IMR-90 (cell line): ENCODE results near the gene B3GNT9. TPM values are rescaled to one million over a fixed set of nuclear protein-coding genes. Genes with fewer than 3 reads are reported as not detected.

Experiments used
- ATAC-seq: fragments of 200-7000 bp; cut with Tn5 transposase; 2 replicates; pipeline ENCODE4 v1.9.1; 2020; ENCODE audit warnings: low read depth, mild to moderate bottlenecking, moderate library complexity
- BruUV-seq: library from RNA; stranded (reverse); fragments of 400-500 nt; replicated peaks from 2 replicates; lab custom pipeline; 2021; lab: Mats Ljungman, UMichigan
- CTCF ChIA-PET: fragments of 300-600 bp; formaldehyde crosslinking; extraction: SDS; loops from one replicate; lab custom pipeline; 2021; ENCODE audit warnings: antibody characterized with exemption; lab: Yijun Ruan, JAX
- POLR2A ChIA-PET: fragments of 300-600 bp; sonication (Branson Sonifier 250); formaldehyde crosslinking; loops from one replicate; lab custom pipeline; 2022; ENCODE audit warnings: antibody characterized with exemption; ENCODE audit not compliant: unreplicated experiment; lab: Charles Lee
- DNase-seq: peaks from one replicate; pipeline ENCODE4 v3.0.0; 2013
- H2AFZ ChIP-seq: replicated peaks from 2 replicates; pipeline ENCODE3; 2013; ENCODE audit warnings: low read length, mild to moderate bottlenecking; ENCODE audit not compliant: poor library complexity
- H2AK5ac ChIP-seq: 2 replicates; pipeline ENCODE4 v1.6.1; 2013; ENCODE audit warnings: low read depth, low read length, inconsistent platforms
- H2AK9ac ChIP-seq: replicated peaks from 2 replicates; pipeline ENCODE3; 2013; ENCODE audit warnings: mild to moderate bottlenecking, low read depth, low read length, moderate library complexity; ENCODE audit not compliant: poor library complexity
- H2BK120ac ChIP-seq: 2 replicates; pipeline ENCODE4 v1.6.1; 2013; ENCODE audit warnings: low read depth, low read length, inconsistent platforms
- H2BK15ac ChIP-seq: 3 replicates; pipeline ENCODE4 v1.6.1; 2013; ENCODE audit warnings: low read depth, low read length, inconsistent platforms
- H2BK20ac ChIP-seq: 2 replicates; pipeline ENCODE4 v1.6.1; 2013; ENCODE audit warnings: low read depth, mild to moderate bottlenecking, inconsistent platforms, low read length, moderate library complexity
- H2BK5ac ChIP-seq: 2 replicates; pipeline ENCODE4 v1.6.1; 2013; ENCODE audit warnings: mild to moderate bottlenecking, low read depth, low read length, inconsistent platforms; ENCODE audit not compliant: poor library complexity, severe bottlenecking
- H3K14ac ChIP-seq: replicated peaks from 2 replicates; pipeline ENCODE4 v1.6.1; 2013; ENCODE audit warnings: low read depth, low read length, inconsistent platforms
- H3K18ac ChIP-seq: 2 replicates; pipeline ENCODE4 v1.6.1; 2013; ENCODE audit warnings: low read depth, low read length, control low read depth
- H3K23ac ChIP-seq: 2 replicates; pipeline ENCODE4 v1.6.1; 2013; ENCODE audit warnings: low read depth, low read length, inconsistent platforms
- H3K27ac ChIP-seq: 2 replicates; pipeline ENCODE4 v1.5.1; 2013; ENCODE audit warnings: mild to moderate bottlenecking, control low read depth, low read length; ENCODE audit not compliant: insufficient read depth
- H3K27me3 ChIP-seq: 2 replicates; pipeline ENCODE4 v1.6.1; 2013; ENCODE audit warnings: low read length; ENCODE audit not compliant: control insufficient read depth, insufficient read depth
- H3K36me3 ChIP-seq: 2 replicates; pipeline ENCODE4 v1.6.1; 2013; ENCODE audit warnings: low read length, mixed read lengths; ENCODE audit not compliant: control insufficient read depth, insufficient read depth
- H3K4ac ChIP-seq: 2 replicates; pipeline ENCODE4 v1.6.1; 2013; ENCODE audit warnings: low read depth, low read length, inconsistent platforms
- H3K4me1 ChIP-seq: 2 replicates; pipeline ENCODE4 v1.6.1; 2013; ENCODE audit warnings: low read length, mixed read lengths; ENCODE audit not compliant: control insufficient read depth, insufficient read depth
- H3K4me2 ChIP-seq: 2 replicates; pipeline ENCODE4 v1.6.1; 2013; ENCODE audit warnings: low read depth, mild to moderate bottlenecking, control low read depth, low read length, moderate library complexity
- H3K4me3 ChIP-seq: 2 replicates; pipeline ENCODE4 v1.5.1; 2013; ENCODE audit warnings: low read depth, mild to moderate bottlenecking, control low read depth, low read length, moderate library complexity; ENCODE audit not compliant: insufficient read depth
- H3K56ac ChIP-seq: 2 replicates; pipeline ENCODE4 v1.6.1; 2013; ENCODE audit warnings: low read length, inconsistent platforms; ENCODE audit not compliant: insufficient read depth; ENCODE audit errors: extremely low read depth
- H3K79me1 ChIP-seq, 2 experiments: 2 replicates each; pipeline ENCODE4 v1.6.1; 2013; ENCODE audit warnings: low read length in 2 of 2, inconsistent platforms in 1 of 2, low read depth in 1 of 2
- H3K9ac ChIP-seq: 2 replicates; pipeline ENCODE4 v1.6.1; 2013; ENCODE audit warnings: low read depth, low read length, control low read depth
- H3K9me1 ChIP-seq: 2 replicates; pipeline ENCODE4 v1.6.1; 2013; ENCODE audit warnings: low read length, inconsistent platforms; ENCODE audit not compliant: insufficient read depth
- H3K9me3 ChIP-seq: 2 replicates; pipeline ENCODE4 v1.6.1; 2013; ENCODE audit warnings: low read length; ENCODE audit not compliant: control insufficient read depth, insufficient read depth
- H4K20me1 ChIP-seq: 2 replicates; pipeline ENCODE4 v1.6.1; 2013; ENCODE audit warnings: low read length, inconsistent platforms; ENCODE audit not compliant: insufficient read depth
- H4K5ac ChIP-seq: 2 replicates; pipeline ENCODE4 v1.6.1; 2013; ENCODE audit warnings: mild to moderate bottlenecking, low read depth, low read length, control low read depth
- H4K8ac ChIP-seq, 2 experiments: 2 replicates each; pipeline ENCODE4 v1.6.1; 2013; ENCODE audit warnings: low read depth in 2 of 2, low read length in 2 of 2, control low read depth in 1 of 2, inconsistent platforms in 1 of 2
- H4K91ac ChIP-seq: 2 replicates; pipeline ENCODE4 v1.6.1; 2013; ENCODE audit warnings: low read depth, low read length, inconsistent platforms; ENCODE audit not compliant: insufficient read depth
- BHLHE40 ChIP-seq: fragments of 150-350 bp; IDR thresholded peaks from 2 replicates; pipeline ENCODE4 v1.6.1; 2016; ENCODE audit warnings: mild to moderate bottlenecking, low read depth, low read length
- CEBPB ChIP-seq: IDR thresholded peaks from 2 replicates; pipeline ENCODE4 v1.6.1; 2012; ENCODE audit warnings: low read depth, low read length, improper control_type of control experiment
- CHD1 ChIP-seq: IDR thresholded peaks from 2 replicates; pipeline ENCODE4 v1.6.1; 2012; ENCODE audit warnings: low read depth, low read length, improper control_type of control experiment
- CTCF ChIP-seq: conservative IDR thresholded peaks from 2 replicates; pipeline ENCODE4 v1.5.1; 2012; ENCODE audit warnings: mild to moderate bottlenecking, low read depth, low read length, improper control_type of control experiment
- FOS ChIP-seq: fragments of 150-350 bp; IDR thresholded peaks from 2 replicates; pipeline ENCODE4 v1.6.1; 2016; ENCODE audit warnings: low read depth, low read length
- MAFK ChIP-seq: IDR thresholded peaks from 2 replicates; pipeline ENCODE4 v1.6.1; 2012; ENCODE audit warnings: low read depth, low read length, improper control_type of control experiment
- MAZ ChIP-seq: IDR thresholded peaks from 2 replicates; pipeline ENCODE4 v1.6.1; 2012; ENCODE audit warnings: low read depth, mild to moderate bottlenecking, low read length, improper control_type of control experiment, moderate library complexity, borderline replicate concordance
- MXI1 ChIP-seq: IDR thresholded peaks from 2 replicates; pipeline ENCODE4 v1.6.1; 2012; ENCODE audit warnings: low read depth, mild to moderate bottlenecking, low read length, moderate library complexity, borderline replicate concordance
- NFE2L2 ChIP-seq: fragments of 150-350 bp; IDR thresholded peaks from 2 replicates; pipeline ENCODE4 v1.6.1; 2016; ENCODE audit warnings: low read depth, mild to moderate bottlenecking, low read length
- POLR2A ChIP-seq: IDR thresholded peaks from 2 replicates; pipeline ENCODE4 v1.6.1; 2012; ENCODE audit warnings: mild to moderate bottlenecking, low read depth, low read length
- RAD21 ChIP-seq: IDR thresholded peaks from 2 replicates; pipeline ENCODE4 v1.6.1; 2012; ENCODE audit warnings: low read length, improper control_type of control experiment
- RCOR1 ChIP-seq: IDR thresholded peaks from 2 replicates; pipeline ENCODE4 v1.6.1; 2012; ENCODE audit warnings: mild to moderate bottlenecking, low read length, improper control_type of control experiment; ENCODE audit not compliant: insufficient replicate concordance
- RFX5 ChIP-seq: IDR thresholded peaks from 2 replicates; pipeline ENCODE4 v1.8.0; 2012; ENCODE audit warnings: low read depth, mild to moderate bottlenecking, low read length, moderate library complexity
- SMC3 ChIP-seq: fragments of 150-350 bp; IDR thresholded peaks from 2 replicates; pipeline ENCODE4 v1.6.1; 2016; ENCODE audit warnings: low read depth, mild to moderate bottlenecking, antibody characterized with exemption, low read length, moderate library complexity
- USF2 ChIP-seq: fragments of 150-350 bp; IDR thresholded peaks from 2 replicates; pipeline ENCODE4 v1.6.1; 2017; ENCODE audit warnings: mild to moderate bottlenecking, antibody characterized with exemption, low read length, low read depth
- WGBS, 2 experiments: methylation state at CpG; one replicate each; pipeline versions ENCODE4 v1.1.5 to v1.1.7; 2013; ENCODE audit warnings: missing lambda C conversion rate in 2 of 2; ENCODE audit not compliant: insufficient read length in 1 of 2; ENCODE audit errors: extremely low coverage in 2 of 2; 5-methylcytosine and 5-hydroxymethylcytosine counted together
- dilution Hi-C: fragments of 300-500 bp; cut with HindIII; formaldehyde crosslinking; loops from one replicate; pipeline ENCODE4 v1.14.3; 2018; ENCODE audit warnings: low sequenced_read_pairs; ENCODE audit not compliant: unreplicated experiment
- in situ Hi-C: fragments of 300-500 bp; cut with MboI; formaldehyde crosslinking; loops from 3 replicates; pipeline ENCODE4 v1.14.3; 2019; ENCODE audit warnings: low sequenced_read_pairs, inconsistent platforms, mixed read lengths
- intact Hi-C: fragments of 100-400 bp; cut with micrococcal nuclease; formaldehyde crosslinking; loops from 2 replicates; pipeline ENCODE4 v1.10.0; 2022
- polyA plus RNA-seq, 3 experiments: library from polyadenylated mRNA; depleted of rRNA; stranded (reverse); fragments of >200 nt; gene quantifications; 2 replicates each; pipeline ENCODE4 v1.2.3, GENCODE V29; 2012; ENCODE audit warnings: low replicate concordance in 1 of 3
- total RNA-seq: library from RNA; depleted of rRNA; stranded (reverse); fragments of >200 nt; gene quantifications from 2 replicates; pipeline ENCODE4 v1.2.3, GENCODE V29; 2012

B3GNT9 gene
- total and polyA plus RNA-seq, 2 of the 4 experiments (the other 2 are of a cell fraction) = 5.0 to 12.0 TPM

- Histone ChIP-seq H2BK20ac (0 out of 2 replicates have a peak overlapping the region, but pooled peaks have one; percentile 47), H2BK15ac (peak overlapping the region; percentile 6; the same call in 1 of the 3 replicates), H2AK5ac (peak overlapping the region; percentile 33; the same call in 1 of the 2 replicates), H3K79me1 (peaks cover 47 to 94% of the 10 kb centered on the region in 2 experiments), H3K14ac (peak overlapping the region; percentile 18), H2AFZ (no peak overlapping the region), H3K4ac (peak overlapping the region; percentile 55; the same call in 1 of the 2 replicates), H3K9me3 (no peaks in the 10 kb centered on the region), H3K4me1 (peaks cover 11% of the 10 kb centered on the region), H4K20me1 (peaks cover 63% of the 10 kb centered on the region), H3K9ac (no peak overlapping the region), H2BK120ac (0 out of 2 replicates have a peak overlapping the region, but pooled peaks have one; percentile 4), H4K8ac (0 out of 4 replicates have a peak overlapping the region, but pooled peaks of 1 of the 2 experiments have one; percentile 49), H3K4me2 (peak overlapping the region; percentile 57; the same call in 1 of the 2 replicates), H4K5ac (no peak overlapping the region), H3K18ac (peak overlapping the region; percentile 31; the same call in 1 of the 2 replicates), H3K36me3 (peaks cover 3% of the 10 kb centered on the region), H3K27me3 (no peaks in the 10 kb centered on the region), H4K91ac (no peak overlapping the region), H2BK5ac (peak overlapping the region; percentile 54), H3K23ac (peak overlapping the region; percentile 78; the same call in 1 of the 2 replicates), H3K56ac (no peak overlapping the region), H2AK9ac (no peak overlapping the region), H3K9me1 (peaks cover 19% of the 10 kb centered on the region), H3K4me3 (no peak overlapping the region), H3K27ac (no peak overlapping the region)
- ATAC-seq = peak; percentile 81
- intact Hi-C loops (no loop called here), dilution Hi-C loops (no loop called here), in situ Hi-C loops (no loop called here)
- DNase-seq = peak; percentile 95
- BruUV-seq = no TSS peak
- POLR2A ChIA-PET = interaction anchor here (0.6 kb wide), 1 partner anchor 85 kb away, joined by 7 read pairs; no protein-coding TSS in a partner anchor
- WGBS, 2 experiments = 52% methylated on average over 3 of the region's 7 CpGs; no CpG with 5 or more reads in 1 of the 2 experiments
- CTCF ChIA-PET = interaction anchor here (1.4 kb wide), 1 partner anchor 15 kb away, joined by 7 read pairs; no protein-coding TSS in a partner anchor
- TF ChIP-seq USF2 (no peak), MXI1 (no peak), MAFK (peak; percentile 40; the same call in 1 of the 2 replicates), RAD21 (no peak), CEBPB (no peak), RFX5 (no peak), SMC3 (no peak), MAZ (0 out of 2 replicates have a peak, but pooled peaks have one; percentile 24), BHLHE40 (peak; percentile 56), RCOR1 (peak; percentile 87), NFE2L2 (peak; percentile 21; the same call in 1 of the 2 replicates), POLR2A (no peak), CHD1 (no peak), FOS (peak; percentile 82), CTCF (no peak)
Measured at GRCh38 chr16:67115639-67116038, 35.2 kb downstream of the B3GNT9 start.
